ENCODE data around the gene KCNT2. TPM values are rescaled to one million over a fixed set of nuclear protein-coding genes. Genes with fewer than 3 reads are reported as not detected.

The KCNT2 gene
- total and polyA plus RNA-seq, 2 experiments from 2014 or later, result 1.2 to 8.8 TPM

- no peaks in the 10 kb centered on the region for H3K4me1 ChIP-seq (ENCODE audit: insufficient read depth)
- no peak overlapping the region for H3K27ac ChIP-seq
- no peaks in the 10 kb centered on the region for H3K27me3 ChIP-seq
- TF ChIP-seq EZH2phosphoT487 (IDR thresholded peaks at IDR 0.05; ENCODE audit: low read depth, severe bottlenecking, unreplicated experiment), result no peak
- no peak for TF ChIP-seq EZH2 (IDR thresholded peaks at IDR 0.05; ENCODE audit: borderline replicate concordance)
- TF ChIP-seq, protein P1, sequence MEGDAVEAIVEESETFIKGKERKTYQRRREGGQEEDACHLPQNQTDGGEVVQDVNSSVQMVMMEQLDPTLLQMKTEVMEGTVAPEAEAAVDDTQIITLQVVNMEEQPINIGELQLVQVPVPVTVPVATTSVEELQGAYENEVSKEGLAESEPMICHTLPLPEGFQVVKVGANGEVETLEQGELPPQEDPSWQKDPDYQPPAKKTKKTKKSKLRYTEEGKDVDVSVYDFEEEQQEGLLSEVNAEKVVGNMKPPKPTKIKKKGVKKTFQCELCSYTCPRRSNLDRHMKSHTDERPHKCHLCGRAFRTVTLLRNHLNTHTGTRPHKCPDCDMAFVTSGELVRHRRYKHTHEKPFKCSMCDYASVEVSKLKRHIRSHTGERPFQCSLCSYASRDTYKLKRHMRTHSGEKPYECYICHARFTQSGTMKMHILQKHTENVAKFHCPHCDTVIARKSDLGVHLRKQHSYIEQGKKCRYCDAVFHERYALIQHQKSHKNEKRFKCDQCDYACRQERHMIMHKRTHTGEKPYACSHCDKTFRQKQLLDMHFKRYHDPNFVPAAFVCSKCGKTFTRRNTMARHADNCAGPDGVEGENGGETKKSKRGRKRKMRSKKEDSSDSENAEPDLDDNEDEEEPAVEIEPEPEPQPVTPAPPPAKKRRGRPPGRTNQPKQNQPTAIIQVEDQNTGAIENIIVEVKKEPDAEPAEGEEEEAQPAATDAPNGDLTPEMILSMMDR (IDR thresholded peaks at IDR 0.05; ENCODE audit: poor library complexity), result no peak
- no peak overlapping the region for H3K4me2 ChIP-seq
- no peaks in the 10 kb centered on the region for H3K36me3 ChIP-seq (replicated peaks; ENCODE audit: insufficient read depth, low read depth)
- DNase-seq (ENCODE audit: low spot score), result no peak
- 94% methylated on average over 2 of the region's 2 CpGs for WGBS (ENCODE audit: low lambda C conversion rate, missing lambda C conversion rate)
- no peak overlapping the region for H2AFZ ChIP-seq
- no peaks in the 10 kb centered on the region for H3K79me2 ChIP-seq
- H4K20me1 ChIP-seq (ENCODE audit: insufficient read depth, poor library complexity, severe bottlenecking), result no peaks in the 10 kb centered on the region
- no peak overlapping the region for H3K4me3 ChIP-seq
- no peaks in the 10 kb centered on the region for H3K9me3 ChIP-seq (ENCODE audit: low read depth)
- H3K9me2 ChIP-seq (replicated peaks; ENCODE audit: insufficient read depth), result no peaks in the 10 kb centered on the region
Observed at GRCh38 chr1:196214866-196215265, 393.4 kb downstream of the KCNT2 start.

- Histone ChIP-seq H3K4me3 (no peak overlapping the region), H3K27me3 (no peaks in the 10 kb centered on the region), H2AFZ (no peak overlapping the region), H3K4me2 (no peak overlapping the region), H3K36me3 (replicated peaks; ENCODE audit: insufficient read depth, low read depth) (no peaks in the 10 kb centered on the region), H3K27ac (no peak overlapping the region), H3K79me2 (no peaks in the 10 kb centered on the region), H3K9me3 (ENCODE audit: low read depth) (no peaks in the 10 kb centered on the region), H3K4me1 (ENCODE audit: insufficient read depth) (no peaks in the 10 kb centered on the region), H3K9me2 (replicated peaks; ENCODE audit: insufficient read depth) (no peaks in the 10 kb centered on the region), H4K20me1 (ENCODE audit: insufficient read depth, poor library complexity, severe bottlenecking) (no peaks in the 10 kb centered on the region)
- WGBS (ENCODE audit: low lambda C conversion rate, missing lambda C conversion rate), result 71% methylated on average over 2 of the region's 2 CpGs
- TF ChIP-seq, protein P1 (IDR thresholded peaks at IDR 0.05; ENCODE audit: poor library complexity), result no peak
- TF ChIP-seq EZH2 (IDR thresholded peaks at IDR 0.05; ENCODE audit: borderline replicate concordance), result no peak
- no peak for TF ChIP-seq EZH2phosphoT487 (IDR thresholded peaks at IDR 0.05; ENCODE audit: low read depth, severe bottlenecking, unreplicated experiment)
- DNase-seq (ENCODE audit: low spot score), result no peak
Observed at GRCh38 chr1:196209983-196210382, 398.3 kb downstream of the KCNT2 start.

GRCh38 chr1:196209265-196209664 is 399.0 kb downstream of the KCNT2 start:
- H2AFZ ChIP-seq, result no peak overlapping the region
- WGBS (ENCODE audit: low lambda C conversion rate, missing lambda C conversion rate), result 88% methylated on average over 3 of the region's 3 CpGs
- no peaks in the 10 kb centered on the region for H3K27me3 ChIP-seq
- no peak overlapping the region for H3K27ac ChIP-seq
- H3K4me2 ChIP-seq, result no peak overlapping the region
- no peaks in the 10 kb centered on the region for H3K4me1 ChIP-seq (ENCODE audit: insufficient read depth)
- H3K36me3 ChIP-seq (replicated peaks; ENCODE audit: insufficient read depth, low read depth), result no peaks in the 10 kb centered on the region
- no peaks in the 10 kb centered on the region for H3K79me2 ChIP-seq
- H4K20me1 ChIP-seq (ENCODE audit: insufficient read depth, poor library complexity, severe bottlenecking), result no peaks in the 10 kb centered on the region
- H3K9me2 ChIP-seq (replicated peaks; ENCODE audit: insufficient read depth), result no peaks in the 10 kb centered on the region
- TF ChIP-seq EZH2phosphoT487 (IDR thresholded peaks at IDR 0.05; ENCODE audit: low read depth, severe bottlenecking, unreplicated experiment) (no peak), EZH2 (IDR thresholded peaks at IDR 0.05; ENCODE audit: borderline replicate concordance) (no peak)
- TF ChIP-seq, protein P1 (IDR thresholded peaks at IDR 0.05; ENCODE audit: poor library complexity), result no peak
- H3K4me3 ChIP-seq, result no peak overlapping the region
- no peaks in the 10 kb centered on the region for H3K9me3 ChIP-seq (ENCODE audit: low read depth)
- DNase-seq (ENCODE audit: low spot score), result no peak
